ENCODE results near the gene LSAMP.
"Not testable (repeated sequence)": the region's sequence is repeated elsewhere in the genome, so short reads cannot be mapped to it uniquely, and the experiment has no call there.

The LSAMP gene

DNA sequence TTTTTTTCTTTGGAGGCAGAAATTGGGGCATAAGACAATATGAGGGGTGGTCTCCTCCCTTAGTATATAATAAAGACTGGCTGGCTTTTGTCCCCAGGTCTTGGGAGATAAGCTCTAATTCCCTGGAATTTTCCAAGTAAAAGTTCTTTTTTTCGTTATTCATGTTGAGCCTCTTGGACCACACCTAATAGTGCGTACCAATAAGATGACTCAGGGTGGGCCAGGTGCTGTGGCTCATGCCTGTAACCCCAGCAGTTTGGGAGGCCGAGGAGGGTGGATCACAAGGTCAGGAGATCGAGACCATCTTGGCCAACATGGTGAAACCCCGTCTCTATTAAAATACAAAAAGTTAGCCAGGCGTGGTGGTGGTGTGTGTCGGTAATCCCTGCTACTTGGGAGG, 645.2 kb downstream of the LSAMP start:
- H3K4me1 ChIP-seq (ENCODE audit: control insufficient read depth, insufficient read depth, low read length); H3K36me3 ChIP-seq (ENCODE audit: control insufficient read depth in 2 of 2, insufficient read depth in 1 of 2, low read length in 2 of 2); H3K27ac ChIP-seq (ENCODE audit: extremely low read depth, low read depth, low read length); H3K4me3 ChIP-seq (ENCODE audit: low read depth, low read length); POLR2A ChIA-PET; H3K9me3 ChIP-seq (ENCODE audit: control insufficient read depth, insufficient read depth, low read depth, low read length): not testable (repeated sequence)
- CTCF ChIA-PET: interaction anchor here (1.3 to 1.5 kb wide), 2 partner anchors 16 to 21 kb away, joined by 3 to 5 read pairs; no protein-coding TSS in a partner anchor
- peak; percentile 23 for TF ChIP-seq SETDB1 (IDR thresholded peaks at IDR 0.05; ENCODE audit: insufficient read length, low read length)

DNA sequence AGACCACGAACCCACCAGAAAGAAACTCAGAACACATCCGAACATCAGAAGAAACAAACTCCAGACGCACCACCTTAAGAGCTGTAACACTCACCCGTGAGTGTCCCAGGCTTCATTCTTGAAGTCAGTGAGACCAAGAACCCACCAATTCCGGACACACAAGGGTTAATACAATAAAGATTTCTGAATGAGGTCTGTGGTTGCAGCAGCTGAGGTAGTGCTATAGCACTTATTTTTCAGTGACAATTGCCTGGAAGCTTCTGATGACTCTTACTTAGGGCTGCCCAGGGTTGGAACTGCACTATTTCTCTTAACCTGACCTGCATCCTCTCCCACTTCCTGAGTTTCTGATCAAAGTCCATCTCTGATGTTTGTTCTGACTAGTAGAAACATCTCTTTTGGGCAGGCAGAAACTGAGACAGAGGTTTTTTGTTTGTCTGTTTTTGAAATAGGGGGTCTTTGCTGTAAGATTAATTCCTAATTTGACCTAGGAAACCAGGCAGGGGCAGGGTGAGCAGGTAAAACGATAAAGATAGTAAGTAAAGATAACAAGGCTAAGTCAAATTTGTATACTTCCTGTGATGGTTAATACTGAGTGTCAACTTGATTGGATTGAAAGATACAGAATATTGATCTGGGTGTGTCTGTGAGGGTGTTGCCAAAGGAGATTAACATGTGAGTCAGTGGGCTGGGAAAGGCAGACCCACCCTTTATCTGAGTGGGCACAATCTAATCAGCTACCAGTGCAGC, 652.9 kb downstream of the LSAMP start:
- H3K4me1 ChIP-seq (ENCODE audit: control insufficient read depth, insufficient read depth, low read length): no peaks in the 10 kb centered on the region
- TF ChIP-seq ZBTB8A (tag by site-specific recombination; IDR thresholded peaks at IDR 0.05) (no peak), ZNF223 (tag by site-specific recombination; IDR thresholded peaks at IDR 0.05) (no peak), ZNF670 (tag by site-specific recombination; IDR thresholded peaks at IDR 0.05; ENCODE audit: low read depth) (no peak), BCL11A (tag by site-specific recombination; IDR thresholded peaks at IDR 0.05; ENCODE audit: low read depth) (no peak), ZNF664 (tag by site-specific recombination; IDR thresholded peaks at IDR 0.05) (no peak), ZNF175 (tag by site-specific recombination; IDR thresholded peaks at IDR 0.05) (no peak), TRIM28 (IDR thresholded peaks at IDR 0.05; ENCODE audit: borderline replicate concordance, low read length) (no peak), ZEB2 (tag by site-specific recombination; IDR thresholded peaks at IDR 0.05) (no peak), ZNF350 (tag by site-specific recombination; IDR thresholded peaks at IDR 0.05) (no peak), ZNF707 (tag by site-specific recombination; IDR thresholded peaks at IDR 0.05) (no peak), ZNF513 (tag by site-specific recombination; IDR thresholded peaks at IDR 0.05) (no peak), GLI2 (tag by site-specific recombination; IDR thresholded peaks at IDR 0.05; ENCODE audit: borderline replicate concordance, low read depth) (no peak), HIC1 (tag by site-specific recombination; IDR thresholded peaks at IDR 0.05) (no peak), ZNF248 (tag by site-specific recombination; IDR thresholded peaks at IDR 0.05) (no peak), KLF7 (tag by site-specific recombination; IDR thresholded peaks at IDR 0.05; ENCODE audit: borderline replicate concordance) (no peak), ZNF37A (tag by site-specific recombination; IDR thresholded peaks at IDR 0.05) (no peak), ZNF146 (tag by site-specific recombination; IDR thresholded peaks at IDR 0.05) (no peak)
- TF ChIP-seq, protein P1, sequence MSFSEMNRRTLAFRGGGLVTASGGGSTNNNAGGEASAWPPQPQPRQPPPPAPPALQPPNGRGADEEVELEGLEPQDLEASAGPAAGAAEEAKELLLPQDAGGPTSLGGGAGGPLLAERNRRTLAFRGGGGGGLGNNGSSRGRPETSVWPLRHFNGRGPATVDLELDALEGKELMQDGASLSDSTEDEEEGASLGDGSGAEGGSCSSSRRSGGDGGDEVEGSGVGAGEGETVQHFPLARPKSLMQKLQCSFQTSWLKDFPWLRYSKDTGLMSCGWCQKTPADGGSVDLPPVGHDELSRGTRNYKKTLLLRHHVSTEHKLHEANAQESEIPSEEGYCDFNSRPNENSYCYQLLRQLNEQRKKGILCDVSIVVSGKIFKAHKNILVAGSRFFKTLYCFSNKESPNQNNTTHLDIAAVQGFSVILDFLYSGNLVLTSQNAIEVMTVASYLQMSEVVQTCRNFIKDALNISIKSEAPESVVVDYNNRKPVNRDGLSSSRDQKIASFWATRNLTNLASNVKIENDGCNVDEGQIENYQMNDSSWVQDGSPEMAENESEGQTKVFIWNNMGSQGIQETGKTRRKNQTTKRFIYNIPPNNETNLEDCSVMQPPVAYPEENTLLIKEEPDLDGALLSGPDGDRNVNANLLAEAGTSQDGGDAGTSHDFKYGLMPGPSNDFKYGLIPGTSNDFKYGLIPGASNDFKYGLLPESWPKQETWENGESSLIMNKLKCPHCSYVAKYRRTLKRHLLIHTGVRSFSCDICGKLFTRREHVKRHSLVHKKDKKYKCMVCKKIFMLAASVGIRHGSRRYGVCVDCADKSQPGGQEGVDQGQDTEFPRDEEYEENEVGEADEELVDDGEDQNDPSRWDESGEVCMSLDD (tag by site-specific recombination; IDR thresholded peaks at IDR 0.05): no peak
- TF ChIP-seq, protein P2, sequence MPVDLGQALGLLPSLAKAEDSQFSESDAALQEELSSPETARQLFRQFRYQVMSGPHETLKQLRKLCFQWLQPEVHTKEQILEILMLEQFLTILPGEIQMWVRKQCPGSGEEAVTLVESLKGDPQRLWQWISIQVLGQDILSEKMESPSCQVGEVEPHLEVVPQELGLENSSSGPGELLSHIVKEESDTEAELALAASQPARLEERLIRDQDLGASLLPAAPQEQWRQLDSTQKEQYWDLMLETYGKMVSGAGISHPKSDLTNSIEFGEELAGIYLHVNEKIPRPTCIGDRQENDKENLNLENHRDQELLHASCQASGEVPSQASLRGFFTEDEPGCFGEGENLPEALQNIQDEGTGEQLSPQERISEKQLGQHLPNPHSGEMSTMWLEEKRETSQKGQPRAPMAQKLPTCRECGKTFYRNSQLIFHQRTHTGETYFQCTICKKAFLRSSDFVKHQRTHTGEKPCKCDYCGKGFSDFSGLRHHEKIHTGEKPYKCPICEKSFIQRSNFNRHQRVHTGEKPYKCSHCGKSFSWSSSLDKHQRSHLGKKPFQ (tag by site-specific recombination; IDR thresholded peaks at IDR 0.05): no peak
- H3K27ac ChIP-seq (ENCODE audit: extremely low read depth, low read depth, low read length): no peak overlapping the region
- ChIA-PET CTCF (no interaction called here), POLR2A (no interaction called here)
- H3K36me3 ChIP-seq (ENCODE audit: control insufficient read depth in 2 of 2, insufficient read depth in 1 of 2, low read length in 2 of 2): no peaks in the 10 kb centered on the region
- no peak overlapping the region for H3K4me3 ChIP-seq (ENCODE audit: low read depth, low read length)
- H3K9me3 ChIP-seq (ENCODE audit: control insufficient read depth, insufficient read depth, low read depth, low read length): no peaks in the 10 kb centered on the region

GRCh38 chr3:115791271-115792153, 653.8 kb downstream of the LSAMP start:
- H3K4me1 ChIP-seq (ENCODE audit: control insufficient read depth, insufficient read depth, low read length); H3K36me3 ChIP-seq (ENCODE audit: control insufficient read depth in 2 of 2, insufficient read depth in 1 of 2, low read length in 2 of 2); CTCF ChIA-PET; H3K9me3 ChIP-seq (ENCODE audit: control insufficient read depth, insufficient read depth, low read depth, low read length); H3K27ac ChIP-seq (ENCODE audit: extremely low read depth, low read depth, low read length); H3K4me3 ChIP-seq (ENCODE audit: low read depth, low read length); POLR2A ChIA-PET: not testable (repeated sequence)
